Heart left ventricle (tissue), 16 donors: ENCODE measurements around the gene PRRX2. TPM values are rescaled to one million over a fixed set of nuclear protein-coding genes. Genes with fewer than 3 reads are reported as not detected.

ENCODE experiments used
- ATAC-seq, 4 donors: fragments of 200-7000 bp; cut with Tn5 transposase; one replicate each; pipeline ENCODE4 v1.9.1; 2020 to 2022; ENCODE audit warnings: moderate library complexity in 4 of 4, mild to moderate bottlenecking in 3 of 4, moderate number of reproducible peaks in 1 of 4
- DNase-seq, 5 donors: peaks; one replicate each; pipeline ENCODE4 v3.0.0-alpha.2; 2020
- H3K27ac ChIP-seq, 12 donors: fragments of 200-600 bp; sonication (generic) in 4 of 12; one replicate each; pipeline versions ENCODE4 v1.5.0 to v1.8.0; 2016 to 2022; ENCODE audit warnings: mild to moderate bottlenecking in 2 of 12
- H3K27me3 ChIP-seq, 9 donors: fragments of 200-600 bp; sonication (generic) in 2 of 9; one replicate each; pipeline versions ENCODE4 v1.5.1 to v1.8.0; 2016 to 2022; ENCODE audit warnings: mild to moderate bottlenecking in 3 of 9
- H3K36me3 ChIP-seq, 9 donors: fragments of 200-600 bp; sonication (generic) in 2 of 9; one replicate each; pipeline versions ENCODE4 v1.5.0 to v1.8.0; 2018 to 2022; ENCODE audit warnings: mild to moderate bottlenecking in 2 of 9
- H3K4me1 ChIP-seq, 12 donors: fragments of 200-600 bp; sonication (generic) in 4 of 12; one replicate each; pipeline versions ENCODE4 v1.5.0 to v1.8.0; 2016 to 2022; ENCODE audit warnings: mild to moderate bottlenecking in 3 of 12
- H3K4me3 ChIP-seq, 12 donors: fragments of 200-600 bp; sonication (generic) in 4 of 12; one replicate each; pipeline versions ENCODE4 v1.5.0 to v1.8.0; 2017 to 2022; ENCODE audit warnings: mild to moderate bottlenecking in 9 of 12, moderate library complexity in 4 of 12
- H3K9me3 ChIP-seq, 12 donors: fragments of 200-600 bp; sonication (generic) in 4 of 12; one replicate each; pipeline versions ENCODE4 v1.5.0 to v1.8.0; 2016 to 2022; ENCODE audit warnings: mild to moderate bottlenecking in 1 of 12
- POLR2A ChIP-seq, 2 donors: fragments of 450-650 bp; IDR thresholded peaks; one replicate each; pipeline ENCODE4 v1.6.1; 2017; ENCODE audit warnings: antibody characterized with exemption in 2 of 2, mild to moderate bottlenecking in 2 of 2, moderate library complexity in 2 of 2
- WGBS, 4 donors: extraction: QIAGEN DNeasy Blood & Tissue Kit in 2 of 4; methylation state at CpG; one replicate each; pipeline versions ENCODE4 v1.1.5 to v1.1.7; 2013 to 2018; 5-methylcytosine and 5-hydroxymethylcytosine counted together
- intact Hi-C, 10 donors: fragments of 100-400 bp; cut with DNase I; formaldehyde crosslinking; loops; one replicate each; pipeline versions ENCODE4 v1.11.1 to v1.14.2; 2022
- polyA plus RNA-seq, 2 donors: library from polyadenylated mRNA; stranded (reverse); fragments of 200-250 nt; gene quantifications; one replicate each; pipeline ENCODE4 v1.2.3, GENCODE V29; 2013
- total RNA-seq, 9 donors: library from RNA; depleted of rRNA in 2 of 9; stranded (reverse); fragments of >200 nt in 2 of 9; fragmentation: NEBNext Ultra II Directional in 3 of 9; extraction: Animal tissue kit (Norgen Biotek cat#: 25700) in 3 of 9; gene quantifications; one replicate each; pipeline versions ENCODE4 v1.1.0 to v1.2.4, GENCODE V29; 2016 to 2023
- TF ChIP-seq, protein P1 (sequence below), 12 donors: fragments of 200-600 bp; sonication (generic) in 4 of 12; IDR thresholded peaks; one replicate each; pipeline versions ENCODE4 v1.5.0 to v1.8.0; 2018 to 2022; ENCODE audit warnings: antibody characterized with exemption in 12 of 12, mild to moderate bottlenecking in 5 of 12
- donor health status: ischemic (EF 13 %, LVEDD 7.1; RV severe dilation, severe dysfunction).
- donor health status: healthy with polysubstance abuse.
- donor health status: DM: no; HTN: yes; CAD: no.
- donor health status: DM: no; HTN: no; CAD: no.
- donor health status: ischemic (EF 25% LVEDD 6.9; RV normal size, moderate dysfunction).
- donor health status: ischemic (EF 25% LVEDD 5.7; RV mildly dilated, moderate dysfunction).
- donor health status: healthy.
- donor health status: DM: yes; HTN: yes; CAD: no.
- donor health status: ischemic (EF 35%, LVEDD 5.7; RV mildly dilated, moderate dysfunction).
- donor health status: nonischemic (EF 11% LVEDD 7.7; RV severe dilation, severe dysfunction).
- donor health status: DM: yes; HTN: yes; CAD: no.
- donor health status: PGD.
- donor health status: ischemic (EF 29% LVEDD 5.4; RV normal size, mild dysfunction).
- donor health status: nonischemic (EF 23%, LVEDD 6.1; RV moderate dilation, normal function).

Gene PRRX2
- total and polyA plus RNA-seq, 11 donors, result 0.22 to 1.5 (median 0.75) TPM; not detected in 1

- H3K9me3 ChIP-seq, result no peaks in the 10 kb centered on the region
- TF ChIP-seq, protein P1, sequence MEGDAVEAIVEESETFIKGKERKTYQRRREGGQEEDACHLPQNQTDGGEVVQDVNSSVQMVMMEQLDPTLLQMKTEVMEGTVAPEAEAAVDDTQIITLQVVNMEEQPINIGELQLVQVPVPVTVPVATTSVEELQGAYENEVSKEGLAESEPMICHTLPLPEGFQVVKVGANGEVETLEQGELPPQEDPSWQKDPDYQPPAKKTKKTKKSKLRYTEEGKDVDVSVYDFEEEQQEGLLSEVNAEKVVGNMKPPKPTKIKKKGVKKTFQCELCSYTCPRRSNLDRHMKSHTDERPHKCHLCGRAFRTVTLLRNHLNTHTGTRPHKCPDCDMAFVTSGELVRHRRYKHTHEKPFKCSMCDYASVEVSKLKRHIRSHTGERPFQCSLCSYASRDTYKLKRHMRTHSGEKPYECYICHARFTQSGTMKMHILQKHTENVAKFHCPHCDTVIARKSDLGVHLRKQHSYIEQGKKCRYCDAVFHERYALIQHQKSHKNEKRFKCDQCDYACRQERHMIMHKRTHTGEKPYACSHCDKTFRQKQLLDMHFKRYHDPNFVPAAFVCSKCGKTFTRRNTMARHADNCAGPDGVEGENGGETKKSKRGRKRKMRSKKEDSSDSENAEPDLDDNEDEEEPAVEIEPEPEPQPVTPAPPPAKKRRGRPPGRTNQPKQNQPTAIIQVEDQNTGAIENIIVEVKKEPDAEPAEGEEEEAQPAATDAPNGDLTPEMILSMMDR (IDR thresholded peaks at IDR 0.05), result no peak
- TF ChIP-seq POLR2A (IDR thresholded peaks at IDR 0.05), result no peak
- no peak overlapping the region for H3K27ac ChIP-seq
- H3K36me3 ChIP-seq, result no peaks in the 10 kb centered on the region
- no peak for DNase-seq
- intact Hi-C loops, result no loop called here
- ATAC-seq, result no peak
- 77 to 91% (median 81%) methylated on average over 5 of the region's 5 CpGs for WGBS, 4 donors
- H3K4me1 ChIP-seq, result peaks cover 0 to 11% (median 0%) of the 10 kb centered on the region in 12 donors
- no peak overlapping the region for H3K4me3 ChIP-seq
- H3K27me3 ChIP-seq, result no peaks in the 10 kb centered on the region
These were observed 105.3 kb downstream of the PRRX2 start for GRCh38 chr9:129770741-129771140.

Other genes starting within 250 kb of the PRRX2 start
- not detected for gene C9orf50, start 44.5 kb upstream of the PRRX2 start, total RNA-seq
- gene C9orf50, start 44.5 kb upstream of the PRRX2 start, polyA plus RNA-seq, result not detected
- 10 to 100 TPM; 39.0 to 76.7 (median 56.0) TPM for gene NTMT1, start 39.5 kb upstream of the PRRX2 start, total RNA-seq
- gene NTMT1, start 39.5 kb upstream of the PRRX2 start, polyA plus RNA-seq, result 100 to 1,000 TPM in 1 of 2 donors, 10 to 100 TPM in 1; 87.7 to 111 TPM
- gene ASB6, start 23.5 kb upstream of the PRRX2 start, total RNA-seq, result 10 to 100 TPM in 5 of 9 donors, 1 to 10 TPM in 4; 7.5 to 22.5 (median 10.3) TPM
- gene ASB6, start 23.5 kb upstream of the PRRX2 start, polyA plus RNA-seq, result 10 to 100 TPM in 1 of 2 donors, 1 to 10 TPM in 1; 8.2 to 17.2 TPM
- 1 to 10 TPM in 4 of 9 donors, under 1 TPM in 5; 0.30 to 3.0 (median 0.83) TPM for gene PTGES, start 87.4 kb downstream of the PRRX2 start, total RNA-seq
- 1 to 10 TPM; 1.5 to 2.7 TPM for gene PTGES, start 87.4 kb downstream of the PRRX2 start, polyA plus RNA-seq
- gene TOR1B, start 137.5 kb downstream of the PRRX2 start, total RNA-seq, result 10 to 100 TPM in 8 of 9 donors, 1 to 10 TPM in 1; 9.4 to 16.1 (median 13.0) TPM
- 10 to 100 TPM in 1 of 2 donors, 1 to 10 TPM in 1; 7.3 to 20.7 TPM for gene TOR1B, start 137.5 kb downstream of the PRRX2 start, polyA plus RNA-seq
- gene TOR1A, start 158.5 kb downstream of the PRRX2 start, total RNA-seq, result 10 to 100 TPM; 11.0 to 27.3 (median 15.7) TPM
- 10 to 100 TPM; 10.5 to 23.3 TPM for gene TOR1A, start 158.5 kb downstream of the PRRX2 start, polyA plus RNA-seq
- gene C9orf78, start 169.6 kb downstream of the PRRX2 start, total RNA-seq, result 10 to 100 TPM; 28.4 to 54.8 (median 32.5) TPM
- 10 to 100 TPM; 36.0 to 69.2 TPM for gene C9orf78, start 169.6 kb downstream of the PRRX2 start, polyA plus RNA-seq
- 10 to 100 TPM in 7 of 9 donors, 1 to 10 TPM in 2; 9.5 to 19.7 (median 13.1) TPM for gene USP20, start 169.8 kb downstream of the PRRX2 start, total RNA-seq
- 10 to 100 TPM in 1 of 2 donors, 1 to 10 TPM in 1; 9.4 to 12.1 TPM for gene USP20, start 169.8 kb downstream of the PRRX2 start, polyA plus RNA-seq